HEK293T (cell line): Measurements from ENCODE around the gene CRYBA2.

Experiments
- CTCF ChIA-PET: fragments of 350-600 bp; formaldehyde crosslinking; extraction: SDS; loops from one replicate; lab custom pipeline; 2021; ENCODE audit warnings: antibody characterized with exemption, inconsistent platforms; lab: Yijun Ruan, JAX
- POLR2A ChIA-PET: fragments of 350-600 bp; formaldehyde crosslinking; extraction: SDS; loops from one replicate; lab custom pipeline; 2020; ENCODE audit warnings: antibody characterized with exemption, inconsistent platforms; lab: Yijun Ruan, JAX
- DNase-seq: peaks from one replicate; pipeline ENCODE4 v3.0.0; 2012; ENCODE audit warnings: mixed read lengths; ENCODE audit errors: extremely low spot score
- ARNT ChIP-seq: fragments of 450-650 bp; IDR thresholded peaks from 2 replicates; pipeline ENCODE4 v1.6.1; 2017; ENCODE audit warnings: mild to moderate bottlenecking
- BHLHE40 ChIP-seq: fragments of 450-650 bp; IDR thresholded peaks from 2 replicates; pipeline ENCODE4 v1.6.1; 2016; ENCODE audit warnings: mild to moderate bottlenecking, moderate library complexity, borderline replicate concordance
- CTBP1 ChIP-seq: fragments of 450-650 bp; IDR thresholded peaks from 2 replicates; pipeline ENCODE4 v1.6.1; 2016; ENCODE audit warnings: borderline replicate concordance
- ELF4 ChIP-seq: fragments of 450-650 bp; IDR thresholded peaks from 2 replicates; pipeline ENCODE4 v1.6.1; 2017; ENCODE audit warnings: antibody characterized with exemption
- FOXA1 ChIP-seq: fragments of 450-650 bp; IDR thresholded peaks from 2 replicates; pipeline ENCODE4 v1.6.1; 2016; ENCODE audit warnings: mild to moderate bottlenecking
- FOXK2 ChIP-seq: fragments of 450-650 bp; IDR thresholded peaks from 2 replicates; pipeline ENCODE4 v1.6.1; 2016; ENCODE audit warnings: mild to moderate bottlenecking
- FOXM1 ChIP-seq: fragments of 450-650 bp; IDR thresholded peaks from 2 replicates; pipeline ENCODE4 v1.6.1; 2017; ENCODE audit warnings: mild to moderate bottlenecking, borderline replicate concordance
- HDGF ChIP-seq: fragments of 450-650 bp; IDR thresholded peaks from 2 replicates; pipeline ENCODE4 v1.6.1; 2017; ENCODE audit warnings: antibody characterized with exemption, borderline replicate concordance
- L3MBTL2 ChIP-seq: fragments of 450-650 bp; conservative IDR thresholded peaks from 2 replicates; pipeline ENCODE4 v1.6.1; 2016; ENCODE audit warnings: mild to moderate bottlenecking
- LEF1 ChIP-seq: fragments of 450-650 bp; IDR thresholded peaks from 2 replicates; pipeline ENCODE4 v1.6.1; 2017; ENCODE audit warnings: mild to moderate bottlenecking, borderline replicate concordance
- NFRKB ChIP-seq: fragments of 450-650 bp; IDR thresholded peaks from 2 replicates; pipeline ENCODE4 v1.6.1; 2016; ENCODE audit warnings: mild to moderate bottlenecking, moderate library complexity
- SP1 ChIP-seq: fragments of 450-650 bp; IDR thresholded peaks from 2 replicates; pipeline ENCODE4 v1.6.1; 2017
- SUZ12 ChIP-seq: fragments of 450-650 bp; IDR thresholded peaks from 2 replicates; pipeline ENCODE4 v1.6.1; 2016; ENCODE audit warnings: mild to moderate bottlenecking
- TARDBP ChIP-seq: fragments of 450-650 bp; IDR thresholded peaks from 2 replicates; pipeline ENCODE4 v1.6.1; 2016
- ZNF384 ChIP-seq: fragments of 450-650 bp; IDR thresholded peaks from 2 replicates; pipeline ENCODE4 v1.6.1; 2016
- TF ChIP-seq, protein P1 (sequence below): fragments of 450-650 bp; IDR thresholded peaks from 2 replicates; pipeline ENCODE4 v1.6.1; 2016

CRYBA2 gene

DNA sequence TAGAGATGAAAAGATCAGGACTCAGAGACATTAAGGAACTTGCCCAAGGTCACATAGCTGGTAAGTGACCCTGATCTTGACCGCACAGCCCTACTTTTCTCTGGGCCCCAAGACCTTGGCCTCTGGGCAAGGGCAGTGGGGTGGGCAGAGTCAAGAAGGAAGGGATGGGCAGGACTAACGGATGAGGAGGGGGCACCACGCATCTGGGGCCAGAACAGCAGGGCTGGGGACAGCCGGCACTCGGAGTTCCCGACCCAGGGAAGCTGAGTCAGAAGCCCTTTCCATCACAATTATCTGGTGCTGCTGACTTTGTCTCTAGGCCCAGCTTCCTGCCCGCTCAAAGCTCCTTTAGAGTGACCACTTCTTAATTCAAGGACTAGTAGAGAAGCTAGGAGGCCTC, 33.7 kb upstream of the CRYBA2 start:
- no peak for DNase-seq
- CTCF ChIA-PET: interaction anchor here (0.9 to 1.3 kb wide), 3 partner anchors 17 to 128 kb away, joined by 3 to 6 read pairs (median 3); no protein-coding TSS in a partner anchor
- no peak for TF ChIP-seq ARNT
- TF ChIP-seq, protein P1, sequence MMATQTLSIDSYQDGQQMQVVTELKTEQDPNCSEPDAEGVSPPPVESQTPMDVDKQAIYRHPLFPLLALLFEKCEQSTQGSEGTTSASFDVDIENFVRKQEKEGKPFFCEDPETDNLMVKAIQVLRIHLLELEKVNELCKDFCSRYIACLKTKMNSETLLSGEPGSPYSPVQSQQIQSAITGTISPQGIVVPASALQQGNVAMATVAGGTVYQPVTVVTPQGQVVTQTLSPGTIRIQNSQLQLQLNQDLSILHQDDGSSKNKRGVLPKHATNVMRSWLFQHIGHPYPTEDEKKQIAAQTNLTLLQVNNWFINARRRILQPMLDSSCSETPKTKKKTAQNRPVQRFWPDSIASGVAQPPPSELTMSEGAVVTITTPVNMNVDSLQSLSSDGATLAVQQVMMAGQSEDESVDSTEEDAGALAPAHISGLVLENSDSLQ: no peak
- TF ChIP-seq ELF4: no peak
- TF ChIP-seq SUZ12: no peak
- no peak for TF ChIP-seq L3MBTL2
- TF ChIP-seq FOXM1: no peak
- TF ChIP-seq ZNF384: no peak
- TF ChIP-seq BHLHE40: no peak
- no peak for TF ChIP-seq SP1
- TF ChIP-seq CTBP1: no peak
- no peak for TF ChIP-seq FOXA1
- POLR2A ChIA-PET: no interaction called here

DNA sequence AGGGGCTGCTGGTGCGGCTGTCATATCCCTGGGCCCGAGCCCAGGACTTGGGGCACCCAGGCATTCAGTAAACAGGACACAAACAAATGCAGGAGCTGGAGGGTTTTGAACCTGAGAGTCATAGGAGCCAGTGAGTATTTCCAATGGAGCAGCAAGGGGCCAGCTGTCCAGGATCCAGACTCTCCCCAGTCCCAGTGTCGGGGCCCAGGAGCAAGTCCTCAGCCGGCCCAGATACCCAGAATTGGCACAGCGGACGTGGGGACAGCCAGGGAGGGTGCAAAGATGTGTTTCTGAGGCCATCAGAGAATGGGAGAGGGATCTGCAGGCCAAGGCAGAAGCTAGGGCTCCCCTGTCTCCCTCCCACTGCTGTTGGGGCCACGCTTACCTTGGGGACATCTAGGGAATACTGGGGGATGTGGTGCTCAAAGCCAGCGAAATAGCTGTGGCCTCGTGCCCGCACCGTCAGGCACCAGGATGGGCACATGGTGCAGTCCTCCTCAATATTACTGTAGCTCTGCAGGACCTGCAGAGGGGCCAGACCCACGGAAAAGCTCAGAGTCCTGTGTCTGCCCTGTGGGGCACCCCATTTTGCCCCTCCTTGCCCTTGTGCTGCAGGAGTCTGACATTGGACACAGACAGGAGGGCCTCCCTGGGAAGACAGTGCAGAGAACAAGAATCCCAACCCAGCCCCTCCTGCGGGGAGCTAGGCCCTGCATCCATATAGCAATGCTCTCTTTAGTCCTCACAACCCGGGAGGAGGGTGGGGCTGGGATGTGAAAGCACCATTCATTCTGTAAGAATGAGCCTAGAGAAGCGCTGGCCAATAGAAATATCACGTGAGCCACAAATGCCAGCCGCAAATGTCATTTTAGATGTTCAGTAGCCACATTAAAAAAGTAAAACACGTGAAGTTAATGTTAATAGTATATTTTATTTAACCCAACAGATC, 32.7 kb upstream of the CRYBA2 start:
- TF ChIP-seq ZNF384 (no peak), ELF4 (no peak), L3MBTL2 (no peak), CTBP1 (no peak), FOXA1 (no peak), FOXM1 (no peak), LEF1 (no peak), TARDBP (no peak), FOXK2 (no peak), ARNT (no peak), HDGF (no peak), SP1 (no peak), SUZ12 (no peak), BHLHE40 (no peak), NFRKB (no peak)
- TF ChIP-seq, protein P1: no peak
- POLR2A ChIA-PET: no interaction called here
- CTCF ChIA-PET: interaction anchor here (0.6 to 1.4 kb wide), 5 partner anchors 24 to 134 kb away, joined by 3 read pairs; no protein-coding TSS in a partner anchor
- DNase-seq: no peak

DNA sequence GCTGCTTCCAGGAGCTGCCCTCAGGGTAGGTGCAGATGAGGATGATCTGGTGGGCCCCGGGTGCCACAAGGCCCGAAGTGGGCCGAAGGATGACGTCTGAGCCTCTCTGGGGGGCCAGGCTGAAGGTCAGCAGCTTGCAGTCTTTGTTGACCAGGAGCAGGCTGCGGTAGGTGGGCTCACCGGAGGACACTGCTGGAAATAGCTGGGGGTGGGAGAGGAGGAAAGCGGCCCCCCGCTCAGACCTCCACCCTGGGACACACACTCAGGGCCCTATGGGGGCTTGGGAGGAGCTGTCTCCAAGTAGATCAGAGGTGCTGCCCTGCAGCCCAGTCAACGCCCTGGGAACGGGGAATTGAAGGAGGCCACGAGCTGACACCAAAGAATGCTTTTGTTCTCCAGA, 30.8 kb upstream of the CRYBA2 start:
- DNase-seq: no peak
- ChIA-PET POLR2A (no interaction called here), CTCF (interaction anchor here (0.9 kb wide), 1 partner anchor 22 kb away, joined by 3 read pairs; no protein-coding TSS in a partner anchor)

DNA sequence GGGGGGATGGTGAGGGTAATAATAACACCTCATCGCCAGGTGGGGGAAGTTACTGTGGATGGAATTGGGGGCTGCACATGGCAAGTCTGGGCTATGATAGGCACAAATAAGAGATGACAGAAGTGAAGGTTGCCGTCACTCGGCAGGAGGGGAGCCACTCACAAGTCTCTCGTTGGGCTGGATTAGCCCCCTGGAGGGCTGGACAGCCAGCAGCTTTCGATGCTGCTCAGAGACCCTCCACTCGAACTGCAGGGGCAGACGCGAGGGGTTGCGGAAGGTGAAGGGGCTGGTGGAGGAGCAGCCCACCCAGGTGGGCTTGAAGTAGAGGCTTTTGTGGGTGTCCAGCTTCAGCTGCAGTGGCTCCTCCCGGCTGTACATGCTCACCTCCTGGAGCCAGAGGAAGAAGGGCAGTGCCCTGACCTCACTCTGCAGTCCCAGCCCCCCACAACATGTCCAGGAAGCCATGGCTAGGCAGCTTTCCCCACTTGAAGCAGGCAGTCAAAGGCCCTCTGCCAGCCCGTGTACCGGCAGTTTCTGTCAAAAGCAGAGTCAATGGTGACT, 29.9 kb upstream of the CRYBA2 start:
- CTCF ChIA-PET: no interaction called here
- no peak for TF ChIP-seq BHLHE40
- no peak for TF ChIP-seq FOXA1
- TF ChIP-seq L3MBTL2: no peak
- TF ChIP-seq SP1: no peak
- TF ChIP-seq LEF1: no peak
- POLR2A ChIA-PET: no interaction called here
- no peak for DNase-seq

More for the DNA sequence above, 30.8 kb upstream of the CRYBA2 start:
- no peak for TF ChIP-seq L3MBTL2
- TF ChIP-seq ELF4: no peak
- TF ChIP-seq ZNF384: no peak
- no peak for TF ChIP-seq BHLHE40
- no peak for TF ChIP-seq FOXK2
- no peak for TF ChIP-seq FOXM1
- TF ChIP-seq NFRKB: no peak
- TF ChIP-seq FOXA1: no peak
- no peak for TF ChIP-seq CTBP1
- no peak for TF ChIP-seq SUZ12
- no peak for TF ChIP-seq TARDBP
- no peak for TF ChIP-seq LEF1
- TF ChIP-seq SP1: no peak
- TF ChIP-seq, protein P1: no peak
- no peak for TF ChIP-seq HDGF
- no peak for TF ChIP-seq ARNT

DNA sequence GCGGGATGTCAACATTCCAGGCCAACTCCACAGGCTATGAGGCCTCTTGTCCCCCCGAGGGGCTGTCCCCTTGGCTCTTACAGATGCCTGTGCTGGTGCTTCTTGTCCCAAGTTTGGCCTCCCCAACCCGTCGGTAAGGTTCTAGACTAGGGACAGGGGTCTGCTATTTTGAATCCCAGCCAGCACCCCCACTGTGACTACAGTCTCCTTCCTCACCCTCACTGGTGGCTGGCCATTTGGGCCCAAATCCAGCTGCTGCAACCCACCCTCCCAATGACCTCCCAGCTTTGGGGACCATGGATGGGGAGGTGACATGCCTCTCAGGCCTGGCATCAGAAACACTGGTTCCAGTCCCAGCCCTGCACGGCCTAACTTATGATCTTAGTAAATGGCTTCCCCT, 29.4 kb upstream of the CRYBA2 start:
- no peak for DNase-seq
- TF ChIP-seq ZNF384 (no peak), ELF4 (no peak), L3MBTL2 (no peak), TARDBP (no peak), NFRKB (no peak), LEF1 (no peak), FOXA1 (no peak), HDGF (no peak), SUZ12 (no peak), BHLHE40 (no peak), ARNT (no peak), CTBP1 (no peak), FOXK2 (no peak), SP1 (no peak), FOXM1 (no peak)
- TF ChIP-seq, protein P1: no peak
- POLR2A ChIA-PET: no interaction called here
- CTCF ChIA-PET: no interaction called here
